IMR-90 (cell line): Measurements from ENCODE around the gene BRIP1. TPM values are rescaled to one million over a fixed set of nuclear protein-coding genes. Genes with fewer than 3 reads are reported as not detected.

Experiments
- ATAC-seq: fragments of 200-7000 bp; cut with Tn5 transposase; 2 replicates; pipeline ENCODE4 v1.9.1; 2020; ENCODE audit warnings: low read depth, mild to moderate bottlenecking, moderate library complexity
- BruUV-seq: library from RNA; stranded (reverse); fragments of 400-500 nt; replicated peaks from 2 replicates; lab custom pipeline; 2021; lab: Mats Ljungman, UMichigan
- CTCF ChIA-PET: fragments of 300-600 bp; formaldehyde crosslinking; extraction: SDS; loops from one replicate; lab custom pipeline; 2021; ENCODE audit warnings: antibody characterized with exemption; lab: Yijun Ruan, JAX
- POLR2A ChIA-PET: fragments of 300-600 bp; sonication (Branson Sonifier 250); formaldehyde crosslinking; loops from one replicate; lab custom pipeline; 2022; ENCODE audit warnings: antibody characterized with exemption; ENCODE audit not compliant: unreplicated experiment; lab: Charles Lee
- DNase-seq: peaks from one replicate; pipeline ENCODE4 v3.0.0; 2013
- H2AFZ ChIP-seq: replicated peaks from 2 replicates; pipeline ENCODE3; 2013; ENCODE audit warnings: low read length, mild to moderate bottlenecking; ENCODE audit not compliant: poor library complexity
- H2AK5ac ChIP-seq: 2 replicates; pipeline ENCODE4 v1.6.1; 2013; ENCODE audit warnings: low read depth, low read length, inconsistent platforms
- H2AK9ac ChIP-seq: replicated peaks from 2 replicates; pipeline ENCODE3; 2013; ENCODE audit warnings: mild to moderate bottlenecking, low read depth, low read length, moderate library complexity; ENCODE audit not compliant: poor library complexity
- H2BK120ac ChIP-seq: 2 replicates; pipeline ENCODE4 v1.6.1; 2013; ENCODE audit warnings: low read depth, low read length, inconsistent platforms
- H2BK15ac ChIP-seq: 3 replicates; pipeline ENCODE4 v1.6.1; 2013; ENCODE audit warnings: low read depth, low read length, inconsistent platforms
- H2BK20ac ChIP-seq: 2 replicates; pipeline ENCODE4 v1.6.1; 2013; ENCODE audit warnings: low read depth, mild to moderate bottlenecking, inconsistent platforms, low read length, moderate library complexity
- H2BK5ac ChIP-seq: 2 replicates; pipeline ENCODE4 v1.6.1; 2013; ENCODE audit warnings: mild to moderate bottlenecking, low read depth, low read length, inconsistent platforms; ENCODE audit not compliant: poor library complexity, severe bottlenecking
- H3K14ac ChIP-seq: replicated peaks from 2 replicates; pipeline ENCODE4 v1.6.1; 2013; ENCODE audit warnings: low read depth, low read length, inconsistent platforms
- H3K18ac ChIP-seq: 2 replicates; pipeline ENCODE4 v1.6.1; 2013; ENCODE audit warnings: low read depth, low read length, control low read depth
- H3K23ac ChIP-seq: 2 replicates; pipeline ENCODE4 v1.6.1; 2013; ENCODE audit warnings: low read depth, low read length, inconsistent platforms
- H3K27ac ChIP-seq: 2 replicates; pipeline ENCODE4 v1.5.1; 2013; ENCODE audit warnings: mild to moderate bottlenecking, control low read depth, low read length; ENCODE audit not compliant: insufficient read depth
- H3K27me3 ChIP-seq: 2 replicates; pipeline ENCODE4 v1.6.1; 2013; ENCODE audit warnings: low read length; ENCODE audit not compliant: control insufficient read depth, insufficient read depth
- H3K36me3 ChIP-seq: 2 replicates; pipeline ENCODE4 v1.6.1; 2013; ENCODE audit warnings: low read length, mixed read lengths; ENCODE audit not compliant: control insufficient read depth, insufficient read depth
- H3K4ac ChIP-seq: 2 replicates; pipeline ENCODE4 v1.6.1; 2013; ENCODE audit warnings: low read depth, low read length, inconsistent platforms
- H3K4me1 ChIP-seq: 2 replicates; pipeline ENCODE4 v1.6.1; 2013; ENCODE audit warnings: low read length, mixed read lengths; ENCODE audit not compliant: control insufficient read depth, insufficient read depth
- H3K4me2 ChIP-seq: 2 replicates; pipeline ENCODE4 v1.6.1; 2013; ENCODE audit warnings: low read depth, mild to moderate bottlenecking, control low read depth, low read length, moderate library complexity
- H3K4me3 ChIP-seq: 2 replicates; pipeline ENCODE4 v1.5.1; 2013; ENCODE audit warnings: low read depth, mild to moderate bottlenecking, control low read depth, low read length, moderate library complexity; ENCODE audit not compliant: insufficient read depth
- H3K56ac ChIP-seq: 2 replicates; pipeline ENCODE4 v1.6.1; 2013; ENCODE audit warnings: low read length, inconsistent platforms; ENCODE audit not compliant: insufficient read depth; ENCODE audit errors: extremely low read depth
- H3K79me1 ChIP-seq, 2 experiments: 2 replicates each; pipeline ENCODE4 v1.6.1; 2013; ENCODE audit warnings: low read length in 2 of 2, inconsistent platforms in 1 of 2, low read depth in 1 of 2
- H3K9ac ChIP-seq: 2 replicates; pipeline ENCODE4 v1.6.1; 2013; ENCODE audit warnings: low read depth, low read length, control low read depth
- H3K9me1 ChIP-seq: 2 replicates; pipeline ENCODE4 v1.6.1; 2013; ENCODE audit warnings: low read length, inconsistent platforms; ENCODE audit not compliant: insufficient read depth
- H3K9me3 ChIP-seq: 2 replicates; pipeline ENCODE4 v1.6.1; 2013; ENCODE audit warnings: low read length; ENCODE audit not compliant: control insufficient read depth, insufficient read depth
- H4K20me1 ChIP-seq: 2 replicates; pipeline ENCODE4 v1.6.1; 2013; ENCODE audit warnings: low read length, inconsistent platforms; ENCODE audit not compliant: insufficient read depth
- H4K5ac ChIP-seq: 2 replicates; pipeline ENCODE4 v1.6.1; 2013; ENCODE audit warnings: mild to moderate bottlenecking, low read depth, low read length, control low read depth
- H4K8ac ChIP-seq, 2 experiments: 2 replicates each; pipeline ENCODE4 v1.6.1; 2013; ENCODE audit warnings: low read depth in 2 of 2, low read length in 2 of 2, control low read depth in 1 of 2, inconsistent platforms in 1 of 2
- H4K91ac ChIP-seq: 2 replicates; pipeline ENCODE4 v1.6.1; 2013; ENCODE audit warnings: low read depth, low read length, inconsistent platforms; ENCODE audit not compliant: insufficient read depth
- BHLHE40 ChIP-seq: fragments of 150-350 bp; IDR thresholded peaks from 2 replicates; pipeline ENCODE4 v1.6.1; 2016; ENCODE audit warnings: mild to moderate bottlenecking, low read depth, low read length
- CEBPB ChIP-seq: IDR thresholded peaks from 2 replicates; pipeline ENCODE4 v1.6.1; 2012; ENCODE audit warnings: low read depth, low read length, improper control_type of control experiment
- CHD1 ChIP-seq: IDR thresholded peaks from 2 replicates; pipeline ENCODE4 v1.6.1; 2012; ENCODE audit warnings: low read depth, low read length, improper control_type of control experiment
- CTCF ChIP-seq: conservative IDR thresholded peaks from 2 replicates; pipeline ENCODE4 v1.5.1; 2012; ENCODE audit warnings: mild to moderate bottlenecking, low read depth, low read length, improper control_type of control experiment
- ELK1 ChIP-seq: fragments of 150-350 bp; IDR thresholded peaks from 2 replicates; pipeline ENCODE4 v1.6.1; 2016; ENCODE audit warnings: low read depth, mild to moderate bottlenecking, low read length, moderate library complexity, borderline replicate concordance
- FOS ChIP-seq: fragments of 150-350 bp; IDR thresholded peaks from 2 replicates; pipeline ENCODE4 v1.6.1; 2016; ENCODE audit warnings: low read depth, low read length
- MAFK ChIP-seq: IDR thresholded peaks from 2 replicates; pipeline ENCODE4 v1.6.1; 2012; ENCODE audit warnings: low read depth, low read length, improper control_type of control experiment
- MXI1 ChIP-seq: IDR thresholded peaks from 2 replicates; pipeline ENCODE4 v1.6.1; 2012; ENCODE audit warnings: low read depth, mild to moderate bottlenecking, low read length, moderate library complexity, borderline replicate concordance
- NFE2L2 ChIP-seq: fragments of 150-350 bp; IDR thresholded peaks from 2 replicates; pipeline ENCODE4 v1.6.1; 2016; ENCODE audit warnings: low read depth, mild to moderate bottlenecking, low read length
- POLR2A ChIP-seq: IDR thresholded peaks from 2 replicates; pipeline ENCODE4 v1.6.1; 2012; ENCODE audit warnings: mild to moderate bottlenecking, low read depth, low read length
- RAD21 ChIP-seq: IDR thresholded peaks from 2 replicates; pipeline ENCODE4 v1.6.1; 2012; ENCODE audit warnings: low read length, improper control_type of control experiment
- RCOR1 ChIP-seq: IDR thresholded peaks from 2 replicates; pipeline ENCODE4 v1.6.1; 2012; ENCODE audit warnings: mild to moderate bottlenecking, low read length, improper control_type of control experiment; ENCODE audit not compliant: insufficient replicate concordance
- RFX5 ChIP-seq: IDR thresholded peaks from 2 replicates; pipeline ENCODE4 v1.8.0; 2012; ENCODE audit warnings: low read depth, mild to moderate bottlenecking, low read length, moderate library complexity
- USF2 ChIP-seq: fragments of 150-350 bp; IDR thresholded peaks from 2 replicates; pipeline ENCODE4 v1.6.1; 2017; ENCODE audit warnings: mild to moderate bottlenecking, antibody characterized with exemption, low read length, low read depth
- dilution Hi-C: fragments of 300-500 bp; cut with HindIII; formaldehyde crosslinking; loops from one replicate; pipeline ENCODE4 v1.14.3; 2018; ENCODE audit warnings: low sequenced_read_pairs; ENCODE audit not compliant: unreplicated experiment
- in situ Hi-C: fragments of 300-500 bp; cut with MboI; formaldehyde crosslinking; loops from 3 replicates; pipeline ENCODE4 v1.14.3; 2019; ENCODE audit warnings: low sequenced_read_pairs, inconsistent platforms, mixed read lengths
- intact Hi-C: fragments of 100-400 bp; cut with micrococcal nuclease; formaldehyde crosslinking; loops from 2 replicates; pipeline ENCODE4 v1.10.0; 2022
- polyA plus RNA-seq, 3 experiments: library from polyadenylated mRNA; depleted of rRNA; stranded (reverse); fragments of >200 nt; gene quantifications; 2 replicates each; pipeline ENCODE4 v1.2.3, GENCODE V29; 2012; ENCODE audit warnings: low replicate concordance in 1 of 3
- total RNA-seq: library from RNA; depleted of rRNA; stranded (reverse); fragments of >200 nt; gene quantifications from 2 replicates; pipeline ENCODE4 v1.2.3, GENCODE V29; 2012

BRIP1 gene
- total and polyA plus RNA-seq, 2 of the 4 experiments (the other 2 are of a cell fraction): 6.1 to 19.7 TPM

- no peak for TF ChIP-seq POLR2A
These were observed 228.3 kb downstream of the BRIP1 start (continued) for GRCh38 chr17:61634942-61635538.

GRCh38 chr17:61634011-61634539 lies 229.3 kb downstream of the BRIP1 start:
- Histone ChIP-seq H3K4me1 (no peaks in the 10 kb centered on the region), H2BK20ac (no peak overlapping the region), H3K18ac (no peak overlapping the region), H4K5ac (no peak overlapping the region), H3K9me1 (no peaks in the 10 kb centered on the region), H2BK120ac (no peak overlapping the region), H3K9me3 (peaks cover 3% of the 10 kb centered on the region; the same call in 1 of the 2 replicates), H4K20me1 (no peaks in the 10 kb centered on the region), H3K4ac (no peak overlapping the region), H4K8ac (no peak overlapping the region), H3K4me2 (no peak overlapping the region), H4K91ac (no peak overlapping the region), H2AFZ (no peak overlapping the region), H3K27ac (no peak overlapping the region), H2BK15ac (no peak overlapping the region), H3K23ac (no peak overlapping the region), H2BK5ac (no peak overlapping the region), H3K14ac (no peak overlapping the region), H3K36me3 (no peaks in the 10 kb centered on the region), H2AK5ac (no peak overlapping the region), H3K27me3 (peaks cover 2% of the 10 kb centered on the region; the same call in 1 of the 2 replicates), H3K56ac (no peak overlapping the region), H2AK9ac (no peak overlapping the region), H3K79me1 (no peaks in the 10 kb centered on the region), H3K4me3 (no peak overlapping the region), H3K9ac (no peak overlapping the region)
- DNase-seq: no peak
- dilution Hi-C loops (no loop called here), intact Hi-C loops (no loop called here), in situ Hi-C loops (loop anchor here (25.0 kb wide), 1 partner anchor 428 kb away; the partner anchor contains the start of gene MED13)
- ChIA-PET CTCF (no interaction called here), POLR2A (no interaction called here)
- no peak for ATAC-seq
- no TSS peak for BruUV-seq
- TF ChIP-seq CTCF: no peak
- no peak for TF ChIP-seq BHLHE40
- TF ChIP-seq RAD21: no peak
- TF ChIP-seq RFX5: no peak
- TF ChIP-seq MAFK: no peak
- TF ChIP-seq FOS: no peak
- TF ChIP-seq ELK1: no peak
- TF ChIP-seq RCOR1: no peak
- TF ChIP-seq MXI1: no peak
- TF ChIP-seq USF2: no peak
- no peak for TF ChIP-seq POLR2A
- no peak for TF ChIP-seq CHD1
- TF ChIP-seq CEBPB: no peak
- TF ChIP-seq NFE2L2: no peak
